ENCODE data around the gene CEP164. TPM values are rescaled to one million over a fixed set of nuclear protein-coding genes. Genes with fewer than 3 reads are reported as not detected.

CEP164 gene
- total RNA-seq, 1 donor from 2014 or later, result 15.1 TPM

DNA sequence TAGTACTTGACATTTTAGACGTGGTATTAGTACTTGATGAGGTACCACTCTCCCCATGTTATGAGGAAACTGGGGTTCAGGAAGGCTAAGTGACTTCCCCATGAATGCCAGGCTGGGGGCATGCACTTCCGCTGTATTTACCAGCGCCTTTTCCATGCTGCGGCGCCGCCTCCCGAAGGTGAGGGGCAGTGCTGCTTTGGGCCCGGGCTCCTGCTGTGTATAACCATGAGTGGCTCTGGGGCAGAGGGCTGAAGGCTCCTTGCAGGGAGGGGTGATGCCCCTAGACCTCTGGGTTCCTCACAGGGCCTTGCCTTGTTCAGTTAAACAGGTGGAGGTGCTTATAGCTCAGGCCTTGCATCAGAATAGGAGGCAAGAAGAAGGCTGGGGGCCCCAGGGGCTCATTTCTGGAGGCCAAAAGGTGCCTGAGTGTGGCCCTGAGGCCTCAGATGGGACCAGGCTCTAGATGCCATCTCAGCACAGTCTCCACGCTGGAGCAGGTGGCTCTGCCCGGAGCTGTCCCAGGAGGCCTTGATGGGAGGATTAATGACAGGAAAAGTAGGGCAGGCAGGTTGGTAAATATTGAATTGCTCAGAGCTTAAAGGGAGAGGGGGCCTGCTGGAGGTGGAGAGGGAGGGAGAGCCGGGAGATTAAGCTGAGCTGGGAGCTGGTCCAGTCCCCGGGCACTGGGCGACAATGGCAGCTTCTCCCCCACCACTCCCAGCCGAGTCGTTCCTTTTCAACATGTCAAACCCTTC lies 129.6 kb downstream of the CEP164 start:
- TF ChIP-seq, protein P1, sequence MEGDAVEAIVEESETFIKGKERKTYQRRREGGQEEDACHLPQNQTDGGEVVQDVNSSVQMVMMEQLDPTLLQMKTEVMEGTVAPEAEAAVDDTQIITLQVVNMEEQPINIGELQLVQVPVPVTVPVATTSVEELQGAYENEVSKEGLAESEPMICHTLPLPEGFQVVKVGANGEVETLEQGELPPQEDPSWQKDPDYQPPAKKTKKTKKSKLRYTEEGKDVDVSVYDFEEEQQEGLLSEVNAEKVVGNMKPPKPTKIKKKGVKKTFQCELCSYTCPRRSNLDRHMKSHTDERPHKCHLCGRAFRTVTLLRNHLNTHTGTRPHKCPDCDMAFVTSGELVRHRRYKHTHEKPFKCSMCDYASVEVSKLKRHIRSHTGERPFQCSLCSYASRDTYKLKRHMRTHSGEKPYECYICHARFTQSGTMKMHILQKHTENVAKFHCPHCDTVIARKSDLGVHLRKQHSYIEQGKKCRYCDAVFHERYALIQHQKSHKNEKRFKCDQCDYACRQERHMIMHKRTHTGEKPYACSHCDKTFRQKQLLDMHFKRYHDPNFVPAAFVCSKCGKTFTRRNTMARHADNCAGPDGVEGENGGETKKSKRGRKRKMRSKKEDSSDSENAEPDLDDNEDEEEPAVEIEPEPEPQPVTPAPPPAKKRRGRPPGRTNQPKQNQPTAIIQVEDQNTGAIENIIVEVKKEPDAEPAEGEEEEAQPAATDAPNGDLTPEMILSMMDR (IDR thresholded peaks at IDR 0.05), result no peak
- Histone ChIP-seq H3K4me3 (no peak overlapping the region), H3K4me1 (no peaks in the 10 kb centered on the region)

DNA sequence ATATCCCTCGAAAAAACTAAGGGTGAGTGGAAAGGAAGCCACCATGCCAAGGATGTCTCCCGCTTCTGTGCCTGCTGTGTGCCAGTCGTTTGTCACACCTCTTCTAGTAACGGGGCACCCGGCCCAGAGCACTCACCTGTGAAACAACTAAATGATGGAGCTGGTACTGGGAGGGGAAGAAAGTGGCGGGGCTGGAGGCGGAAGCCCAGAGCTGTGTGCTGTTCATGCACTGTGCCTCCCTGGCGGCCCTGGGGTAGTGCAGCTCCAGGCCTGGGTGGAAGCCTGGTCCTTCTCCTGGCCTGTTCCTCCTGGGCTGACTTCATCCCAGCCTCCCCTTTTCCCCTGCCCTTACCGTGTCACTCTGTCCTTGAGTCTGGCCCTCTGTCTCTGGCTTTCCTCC lies 130.2 kb downstream of the CEP164 start:
- no peak overlapping the region for H3K27ac ChIP-seq
- no peaks in the 10 kb centered on the region for H3K27me3 ChIP-seq
- TF ChIP-seq, protein P1 (IDR thresholded peaks at IDR 0.05), result no peak
- H3K4me1 ChIP-seq, result no peaks in the 10 kb centered on the region
- DNase-seq (ENCODE audit: low spot score in 2 of 2), result no peak
- H3K9me3 ChIP-seq, result peaks cover 0 to 3% of the 10 kb centered on the region in 2 donors
- H3K36me3 ChIP-seq, result no peaks in the 10 kb centered on the region
- intact Hi-C loops (cut with DNase I), result no loop called here
- no peak overlapping the region for H3K4me3 ChIP-seq

More for the DNA sequence above, 129.6 kb downstream of the CEP164 start:
- DNase-seq (ENCODE audit: low spot score in 2 of 2), result no peak
- intact Hi-C loops (cut with DNase I), result no loop called here
- Histone ChIP-seq H3K27ac (no peak overlapping the region), H3K36me3 (no peaks in the 10 kb centered on the region), H3K9me3 (peaks cover 0 to 3% of the 10 kb centered on the region in 2 donors), H3K27me3 (no peaks in the 10 kb centered on the region)

DNA sequence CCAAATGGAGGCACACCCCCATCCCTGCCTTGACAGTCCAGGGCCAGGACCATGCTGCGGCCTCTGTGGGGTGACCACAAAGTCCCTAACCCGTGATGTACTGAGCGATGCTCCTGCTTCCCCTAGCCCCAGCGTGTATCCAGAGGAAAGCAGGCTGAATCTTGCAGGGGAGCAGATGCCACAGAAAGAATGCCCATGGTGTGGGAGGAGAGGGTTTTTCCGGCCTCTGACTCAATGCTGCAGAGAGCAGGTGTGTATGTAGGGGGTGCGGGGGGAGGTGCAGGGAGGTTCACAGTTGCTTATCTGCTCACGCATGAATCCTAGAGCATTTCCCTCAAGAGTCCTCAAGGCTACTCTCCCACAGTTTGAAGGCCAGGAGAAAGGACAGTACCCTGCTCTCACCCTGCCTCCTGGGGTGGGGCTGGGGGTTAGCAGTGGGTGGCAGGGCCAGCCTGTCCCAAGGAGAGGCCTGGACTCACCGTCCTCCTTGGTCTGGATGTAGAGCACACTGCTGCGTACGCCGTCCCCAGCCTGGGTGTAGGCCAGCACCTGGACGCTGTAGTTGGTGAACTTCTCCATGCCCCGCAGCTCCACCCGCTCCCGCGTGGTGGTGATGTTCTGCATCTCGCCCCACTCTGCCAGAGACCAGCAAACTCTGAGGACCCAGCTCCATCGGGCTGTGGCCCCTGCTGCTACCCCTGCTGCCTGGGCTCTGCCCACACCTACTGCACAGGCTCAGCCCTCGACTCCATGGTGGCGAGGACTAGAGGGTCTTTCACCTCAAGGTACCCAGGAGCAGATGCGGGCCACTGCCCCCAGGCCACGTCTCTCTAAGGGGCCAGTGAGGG lies 130.8 kb downstream of the CEP164 start:
- Histone ChIP-seq H3K36me3 (no peaks in the 10 kb centered on the region), H3K27ac (no peak overlapping the region), H3K4me1 (no peaks in the 10 kb centered on the region), H3K4me3 (no peak overlapping the region), H3K27me3 (no peaks in the 10 kb centered on the region), H3K9me3 (peaks cover 0 to 3% of the 10 kb centered on the region in 2 donors)
- intact Hi-C loops (cut with DNase I), result no loop called here
- TF ChIP-seq, protein P1 (IDR thresholded peaks at IDR 0.05), result no peak
- no peak for DNase-seq (ENCODE audit: low spot score in 2 of 2)

DNA sequence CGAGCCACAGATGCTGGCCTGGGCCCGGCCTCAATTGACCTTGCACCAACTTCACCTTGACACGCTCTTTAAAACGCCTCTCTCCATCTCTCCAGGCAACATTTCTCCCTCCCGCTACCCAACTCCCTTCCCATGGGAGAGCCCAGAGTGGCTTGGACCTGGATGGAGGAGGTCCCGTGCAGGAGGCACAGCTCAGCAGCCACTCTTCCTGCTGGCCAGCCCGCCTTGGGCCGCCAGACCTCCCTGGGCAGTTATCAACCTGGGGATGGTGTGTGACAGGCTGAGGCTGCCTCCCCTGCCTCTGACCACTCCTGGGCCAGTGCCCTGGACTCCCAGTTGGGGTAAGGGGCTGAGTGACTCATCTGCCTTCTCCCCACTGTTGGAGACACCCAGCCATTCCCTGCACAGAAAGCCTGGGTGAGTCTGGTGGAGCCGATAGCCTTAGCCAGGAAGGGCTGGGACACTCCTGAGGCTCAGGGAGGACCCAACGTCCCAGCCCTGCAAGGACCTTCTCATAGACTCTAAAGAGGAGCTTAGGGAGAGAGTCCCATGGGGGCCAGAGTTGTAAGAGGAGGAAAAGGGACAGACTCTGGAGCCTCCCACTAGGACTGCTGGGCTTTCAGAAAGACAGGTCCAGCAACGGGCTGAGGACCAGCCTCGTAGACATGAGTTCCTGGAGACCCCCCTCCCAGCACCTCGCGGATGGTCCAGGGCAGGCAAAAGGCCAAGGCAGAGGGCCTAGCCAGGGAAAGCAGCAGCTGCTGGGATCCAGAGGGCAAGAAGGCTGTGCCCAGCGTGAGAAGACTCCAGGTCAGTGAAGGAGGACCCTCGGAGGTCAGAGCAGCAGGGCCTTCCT lies 131.7 kb downstream of the CEP164 start:
- H3K4me3 ChIP-seq, result no peak overlapping the region
- no peak for DNase-seq (ENCODE audit: low spot score in 2 of 2)
- H3K27ac ChIP-seq, result no peak overlapping the region
- peaks cover 0 to 3% of the 10 kb centered on the region in 2 donors for H3K9me3 ChIP-seq
- intact Hi-C loops (cut with DNase I), result no loop called here
- H3K36me3 ChIP-seq, result no peaks in the 10 kb centered on the region
- H3K4me1 ChIP-seq, result no peaks in the 10 kb centered on the region
- no peaks in the 10 kb centered on the region for H3K27me3 ChIP-seq
- TF ChIP-seq, protein P1 (IDR thresholded peaks at IDR 0.05), result no peak

DNA sequence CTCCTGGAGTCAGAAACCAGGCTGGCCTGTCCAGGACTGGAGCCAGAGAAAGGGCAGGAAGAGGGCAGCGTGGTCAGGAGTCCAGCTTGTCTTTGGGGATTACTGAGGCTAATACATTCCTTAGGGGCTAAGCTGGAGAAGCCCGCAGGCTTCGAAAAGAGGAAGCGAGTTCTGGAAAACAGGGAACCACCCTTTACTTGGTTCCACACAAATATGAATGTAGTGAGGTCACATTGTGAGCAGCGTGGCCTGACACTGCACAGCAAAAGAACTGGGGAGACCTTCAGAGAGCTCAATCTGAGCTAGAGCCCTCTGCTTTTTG lies 132.3 kb downstream of the CEP164 start:
- no peak overlapping the region for H3K4me3 ChIP-seq
- TF ChIP-seq, protein P1 (IDR thresholded peaks at IDR 0.05), result no peak
- intact Hi-C loops (cut with DNase I), result no loop called here

More for the DNA sequence above, 132.3 kb downstream of the CEP164 start:
- Histone ChIP-seq H3K27me3 (no peaks in the 10 kb centered on the region), H3K27ac (no peak overlapping the region), H3K9me3 (no peaks in the 10 kb centered on the region), H3K36me3 (no peaks in the 10 kb centered on the region), H3K4me1 (no peaks in the 10 kb centered on the region)
- no peak for DNase-seq (ENCODE audit: low spot score in 2 of 2)
